GM19397 (cell line): ENCODE measurements around the gene SLC43A1.
A peak's percentile ranks its signal among the peaks of the same experiment; 100 is the strongest.

ENCODE experiments used
- ATAC-seq: cut with Tn5 transposase; IDR thresholded peaks from one replicate; pipeline ENCODE4 v1.9.1; 2021; ENCODE audit warnings: mild to moderate bottlenecking, moderate library complexity; ENCODE audit not compliant: unreplicated experiment

The SLC43A1 gene

DNA sequence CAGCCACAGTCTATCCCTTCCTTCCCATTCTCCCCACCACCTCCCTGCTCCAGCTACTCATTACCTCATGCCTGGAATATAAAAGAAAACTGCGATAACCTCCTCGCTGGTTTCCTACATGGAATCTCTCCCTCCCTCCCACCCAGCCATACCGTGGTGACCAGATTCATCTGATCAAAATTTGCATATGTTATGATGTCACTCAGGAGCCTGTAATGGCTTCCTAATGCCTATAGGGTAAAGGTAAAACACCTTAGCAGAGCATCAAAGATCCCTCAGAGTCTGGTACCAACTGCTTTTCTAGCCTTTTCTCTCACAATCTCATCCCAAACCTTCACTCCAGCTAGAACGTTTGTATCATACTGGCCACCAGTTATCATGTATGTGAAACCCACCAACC is 35.6 kb downstream of the SLC43A1 start:
- ATAC-seq: no peak

DNA sequence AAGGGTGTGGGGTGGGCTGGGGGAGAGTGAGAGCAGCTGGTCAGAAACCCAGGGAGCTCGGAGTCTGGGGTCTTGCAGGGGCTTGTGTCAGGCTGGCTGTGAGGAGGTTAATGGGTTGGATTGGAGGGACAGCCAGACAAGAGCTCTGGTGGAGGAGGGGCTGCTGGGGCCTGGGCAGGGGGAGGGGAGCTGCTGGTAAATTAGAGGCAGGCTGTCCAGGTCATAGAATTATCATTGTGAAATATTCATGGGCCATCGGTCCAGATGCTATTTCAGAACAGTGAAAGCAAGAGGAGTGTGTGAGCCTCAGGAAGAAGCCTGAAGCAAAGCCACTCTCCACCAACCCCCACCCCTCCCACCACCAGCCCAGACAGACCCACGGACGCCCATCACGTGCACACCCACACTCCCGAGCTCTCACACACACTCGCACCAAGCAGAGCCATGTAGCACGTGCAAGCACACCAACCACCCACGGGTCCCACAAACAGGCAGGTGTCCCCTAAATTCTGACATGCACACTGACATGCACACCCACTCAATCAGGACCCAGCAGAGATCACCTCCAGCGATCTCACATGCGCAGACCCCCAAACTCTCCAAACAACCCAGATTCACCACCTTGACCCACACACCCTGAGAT is 36.4 kb downstream of the SLC43A1 start:
- ATAC-seq: no peak

DNA sequence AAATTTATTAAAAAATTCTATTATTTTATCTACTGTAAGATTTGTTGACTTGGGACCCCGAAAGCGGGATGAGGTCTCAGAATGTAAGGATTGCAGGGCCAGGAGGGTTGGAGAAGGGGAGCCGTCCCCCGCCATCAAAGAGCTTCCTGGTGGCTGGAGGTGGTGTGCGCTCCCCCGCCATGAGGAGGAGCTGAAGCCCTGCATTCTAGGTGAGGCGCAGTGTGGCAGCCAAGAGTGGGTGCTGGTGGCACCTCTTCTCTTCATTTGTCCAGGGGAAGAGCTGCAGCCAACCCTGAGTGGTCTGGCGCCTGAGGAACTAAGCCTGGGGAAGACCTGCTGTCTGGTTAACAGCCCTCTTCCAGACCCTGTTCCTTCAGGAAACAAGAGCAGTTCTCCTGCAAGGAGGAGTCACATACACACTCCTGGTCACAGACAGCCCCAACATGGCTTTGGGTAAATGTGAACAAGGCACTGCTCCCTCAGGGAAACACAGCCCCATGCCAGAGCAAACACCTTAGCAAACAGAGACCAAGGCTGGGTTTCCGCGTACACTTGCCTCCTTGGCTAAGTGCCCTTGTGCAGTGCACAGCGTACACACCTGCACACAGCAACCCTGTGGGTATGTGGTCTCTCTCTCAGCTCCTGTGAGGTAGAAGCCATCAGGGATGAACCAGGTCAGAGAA is 37.9 kb downstream of the SLC43A1 start:
- ATAC-seq: no peak

DNA sequence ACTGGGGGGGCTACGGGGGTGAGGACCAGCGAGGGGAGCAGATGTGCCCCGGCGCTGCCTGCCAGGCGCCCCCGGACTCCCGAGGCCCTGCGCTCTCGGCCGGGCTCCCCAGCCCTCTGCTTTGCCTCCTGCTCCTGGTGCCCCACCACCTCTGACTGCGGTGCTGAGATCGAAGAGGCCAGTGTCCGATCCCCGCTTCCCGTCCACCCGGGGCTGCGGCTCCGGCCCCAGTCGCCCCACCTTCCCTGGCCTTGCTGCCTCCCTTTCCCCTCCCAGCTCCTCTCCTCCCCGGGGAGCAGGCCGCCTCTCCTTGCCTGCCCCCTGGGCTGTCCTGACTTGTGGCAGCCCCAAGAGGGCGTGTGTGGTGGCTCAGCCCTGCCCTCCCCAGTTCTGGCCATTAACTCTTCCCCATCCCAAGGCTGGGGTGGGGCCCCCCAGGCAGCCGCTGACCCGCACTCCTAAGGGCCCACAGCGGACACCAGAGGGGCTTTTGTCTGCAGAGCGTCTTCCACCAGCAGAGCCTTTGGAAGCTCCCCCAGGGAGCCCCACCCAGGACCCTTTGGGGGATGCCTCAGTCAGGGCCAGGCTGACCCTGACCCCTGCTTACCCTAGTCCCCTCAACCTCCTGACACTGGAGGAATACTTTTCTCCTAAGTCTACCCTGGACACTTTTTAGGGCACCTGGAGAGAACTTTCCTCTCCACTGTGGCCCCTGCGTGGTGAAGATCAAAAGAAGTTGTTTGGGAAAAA is 38.6 kb downstream of the SLC43A1 start:
- ATAC-seq: peak; percentile 52

DNA sequence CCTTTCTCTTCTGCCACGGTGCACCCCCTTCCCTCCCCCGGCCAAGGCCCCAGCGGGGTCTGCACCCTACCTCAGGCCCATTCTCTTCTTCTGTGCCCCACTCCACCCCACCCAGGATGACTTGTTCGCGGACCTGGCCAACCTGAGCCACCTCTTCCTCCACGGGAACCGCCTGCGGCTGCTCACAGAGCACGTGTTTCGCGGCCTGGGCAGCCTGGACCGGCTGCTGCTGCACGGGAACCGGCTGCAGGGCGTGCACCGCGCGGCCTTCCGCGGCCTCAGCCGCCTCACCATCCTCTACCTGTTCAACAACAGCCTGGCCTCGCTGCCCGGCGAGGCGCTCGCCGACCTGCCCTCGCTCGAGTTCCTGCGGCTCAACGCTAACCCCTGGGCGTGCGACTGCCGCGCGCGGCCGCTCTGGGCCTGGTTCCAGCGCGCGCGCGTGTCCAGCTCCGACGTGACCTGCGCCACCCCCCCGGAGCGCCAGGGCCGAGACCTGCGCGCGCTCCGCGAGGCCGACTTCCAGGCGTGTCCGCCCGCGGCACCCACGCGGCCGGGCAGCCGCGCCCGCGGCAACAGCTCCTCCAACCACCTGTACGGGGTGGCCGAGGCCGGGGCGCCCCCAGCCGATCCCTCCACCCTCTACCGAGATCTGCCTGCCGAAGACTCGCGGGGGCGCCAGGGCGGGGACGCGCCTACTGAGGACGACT is 39.3 kb downstream of the SLC43A1 start:
- peak; percentile 41 for ATAC-seq

DNA sequence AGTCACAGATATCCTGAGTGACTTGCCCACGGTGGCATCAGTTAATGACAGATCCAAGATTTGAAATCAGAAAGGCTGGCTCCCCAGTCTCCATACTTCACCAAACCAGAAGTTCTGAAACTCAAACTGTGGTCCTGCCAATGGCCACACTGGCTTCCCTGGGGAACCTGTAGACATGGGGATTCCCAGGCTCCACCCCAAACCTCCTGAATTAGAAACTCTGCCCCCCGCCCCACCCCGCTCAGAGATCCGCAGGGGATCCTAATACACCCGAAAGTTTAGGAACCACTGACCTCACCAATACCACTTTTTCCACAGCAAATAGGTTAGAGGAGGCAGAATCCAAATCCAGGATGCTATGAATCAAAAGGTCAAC is 39.8 kb downstream of the SLC43A1 start:
- no peak for ATAC-seq

DNA sequence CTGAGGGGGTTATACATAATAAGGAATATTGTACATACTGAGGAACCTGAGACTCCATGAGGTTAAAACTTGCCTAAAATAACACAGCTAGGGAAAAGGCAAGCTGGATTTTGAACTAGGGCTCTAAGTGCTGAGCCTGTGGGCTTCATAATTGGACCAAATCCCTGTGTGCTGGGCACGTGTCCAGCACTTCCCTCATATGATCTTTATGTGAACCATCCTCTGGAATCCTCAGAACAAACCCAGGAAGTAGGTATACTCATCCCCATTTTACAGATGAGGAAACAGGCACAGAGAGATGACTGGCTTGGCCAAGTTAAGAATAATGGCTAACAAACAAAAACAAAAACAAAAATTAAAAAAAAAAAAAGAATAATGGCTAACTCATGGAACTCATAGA is 40.3 kb downstream of the SLC43A1 start:
- no peak for ATAC-seq

DNA sequence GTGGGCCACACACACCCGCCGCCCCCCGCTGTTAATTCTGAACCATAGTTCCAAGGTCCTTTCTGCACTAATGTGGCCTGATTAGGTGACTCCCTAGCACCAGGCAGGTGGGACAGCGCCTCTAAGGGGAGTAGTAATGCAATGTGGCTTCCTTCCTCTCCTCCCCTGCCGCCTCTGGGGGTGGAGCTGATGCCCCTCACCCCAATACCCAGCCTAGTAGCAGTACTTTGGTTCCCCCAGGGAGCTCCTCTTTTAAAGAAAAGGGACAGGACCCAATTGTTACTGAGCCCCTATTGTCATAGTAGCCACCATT is 40.7 kb downstream of the SLC43A1 start:
- no peak for ATAC-seq

DNA sequence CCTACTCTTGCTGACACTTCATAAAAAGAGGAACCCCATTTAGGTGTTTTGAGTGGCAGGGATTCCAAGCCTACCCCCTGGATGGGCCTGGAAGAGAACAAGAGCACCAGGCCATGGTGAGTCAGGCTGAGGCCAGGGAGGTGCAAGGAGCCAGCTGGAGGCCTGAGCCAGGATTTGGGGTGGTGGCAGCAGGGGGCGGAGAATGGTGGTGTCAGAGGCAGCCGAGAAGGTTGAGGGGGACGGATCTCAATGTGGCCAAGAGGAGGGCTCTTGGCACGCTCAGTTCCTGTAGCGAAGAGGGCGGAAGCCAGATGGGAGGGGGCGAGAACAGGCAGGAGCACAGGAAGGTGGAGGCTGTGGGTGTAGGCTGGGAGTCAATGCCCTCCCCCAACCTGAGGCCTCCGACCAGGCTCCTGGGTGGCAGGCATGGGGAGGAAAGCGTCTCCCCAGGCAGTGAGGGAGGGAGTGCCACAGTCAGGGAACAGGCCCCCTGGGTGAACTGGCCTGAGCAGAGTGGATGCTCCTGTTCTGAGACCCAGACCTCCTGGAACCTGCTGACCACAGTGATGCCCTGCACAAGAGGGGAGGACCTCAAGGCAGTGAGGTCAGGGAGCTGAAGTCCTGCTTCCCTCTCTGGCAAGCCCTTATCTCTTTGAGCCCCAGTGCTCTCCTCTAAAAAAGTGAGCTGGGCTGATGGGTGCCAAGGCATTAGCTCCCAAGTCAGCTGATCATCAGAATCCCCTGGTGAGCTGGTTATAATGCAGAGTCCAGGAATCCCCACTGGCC is 41.3 kb downstream of the SLC43A1 start:
- no peak for ATAC-seq

DNA sequence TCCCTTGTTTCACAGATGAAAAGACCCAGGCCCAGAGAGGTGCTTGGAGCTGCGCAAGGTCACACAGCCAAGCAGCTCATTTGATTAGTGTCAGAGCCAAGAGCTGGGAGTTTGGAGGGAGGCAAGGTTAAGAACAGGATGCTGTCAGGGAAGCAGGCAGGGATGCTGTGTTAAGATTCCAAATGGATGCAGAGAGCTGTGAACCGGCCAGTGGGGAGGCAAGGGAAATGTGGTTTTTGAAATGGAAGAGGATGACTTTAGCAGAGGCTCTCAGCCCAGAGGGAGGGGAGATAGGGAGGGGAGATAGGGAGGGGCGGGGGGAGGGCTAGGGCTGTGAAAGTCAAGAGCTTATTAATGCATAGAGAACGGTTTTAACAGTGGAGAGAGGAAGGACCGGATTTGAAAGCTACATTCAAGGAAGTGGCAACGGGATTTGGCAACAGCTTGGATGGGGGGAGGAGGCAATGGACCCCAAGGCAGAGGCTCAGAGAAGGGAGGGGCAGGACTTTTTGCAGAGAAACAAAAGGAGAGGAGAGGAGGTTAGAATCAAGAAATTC is 42.1 kb downstream of the SLC43A1 start:
- ATAC-seq: no peak

DNA sequence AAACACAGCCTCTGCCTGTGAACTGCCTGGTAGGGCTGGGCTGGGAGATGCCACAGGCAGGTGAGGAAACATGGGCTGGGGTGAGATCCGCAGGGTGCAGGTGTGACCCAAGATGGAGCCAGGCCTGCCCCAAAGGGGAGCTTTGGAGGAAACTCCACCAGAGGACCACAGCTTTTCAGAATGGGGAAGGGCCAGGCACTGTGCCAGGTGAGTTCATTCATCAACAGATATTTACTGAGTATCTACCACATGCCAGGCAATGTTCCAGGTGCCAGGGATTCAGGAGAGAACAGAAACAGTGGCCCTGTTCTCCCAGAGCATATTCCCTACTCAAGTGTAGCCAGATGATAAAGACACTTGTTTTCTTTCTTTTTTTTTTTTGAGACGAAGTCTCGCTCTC is 44.0 kb downstream of the SLC43A1 start:
- ATAC-seq: no peak

DNA sequence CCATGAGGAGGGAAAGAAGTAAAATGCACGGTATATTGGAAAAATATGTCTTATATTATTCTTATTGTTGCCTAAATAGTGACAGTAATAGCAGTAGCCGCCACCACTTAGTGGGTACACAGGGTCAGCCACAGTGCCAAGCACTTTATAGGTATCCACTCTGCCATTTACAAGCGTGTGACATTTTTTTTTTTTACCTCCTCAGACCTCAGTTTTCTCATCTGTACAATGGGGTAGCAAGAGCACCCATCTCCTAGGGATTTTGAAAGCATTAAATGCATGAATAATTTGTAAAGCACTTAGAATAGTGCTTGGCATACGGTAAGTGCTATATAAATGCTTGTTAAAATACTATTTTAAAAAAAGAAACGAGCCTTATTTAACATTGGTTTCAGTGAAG is 46.2 kb downstream of the SLC43A1 start:
- ATAC-seq: no peak

DNA sequence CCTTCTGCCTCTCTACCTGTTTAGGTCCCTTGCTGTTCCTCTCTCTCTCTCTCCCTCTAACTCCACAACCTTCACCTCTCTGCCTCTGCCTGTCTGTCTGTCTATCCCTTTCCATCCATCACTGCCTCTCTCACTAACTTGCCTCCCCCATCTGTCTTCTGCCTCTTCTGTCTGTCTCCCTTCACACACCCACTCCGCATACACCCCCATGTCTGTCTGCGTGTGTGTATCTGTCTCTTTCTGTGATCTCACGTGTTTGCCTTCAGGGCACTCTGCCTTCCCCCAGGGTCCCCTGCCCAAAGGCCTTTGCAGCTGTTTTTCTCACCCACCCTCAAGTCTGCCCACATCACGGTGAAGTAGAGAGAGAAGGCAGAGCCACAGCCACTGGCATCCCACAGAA is 47.2 kb downstream of the SLC43A1 start:
- no peak for ATAC-seq

DNA sequence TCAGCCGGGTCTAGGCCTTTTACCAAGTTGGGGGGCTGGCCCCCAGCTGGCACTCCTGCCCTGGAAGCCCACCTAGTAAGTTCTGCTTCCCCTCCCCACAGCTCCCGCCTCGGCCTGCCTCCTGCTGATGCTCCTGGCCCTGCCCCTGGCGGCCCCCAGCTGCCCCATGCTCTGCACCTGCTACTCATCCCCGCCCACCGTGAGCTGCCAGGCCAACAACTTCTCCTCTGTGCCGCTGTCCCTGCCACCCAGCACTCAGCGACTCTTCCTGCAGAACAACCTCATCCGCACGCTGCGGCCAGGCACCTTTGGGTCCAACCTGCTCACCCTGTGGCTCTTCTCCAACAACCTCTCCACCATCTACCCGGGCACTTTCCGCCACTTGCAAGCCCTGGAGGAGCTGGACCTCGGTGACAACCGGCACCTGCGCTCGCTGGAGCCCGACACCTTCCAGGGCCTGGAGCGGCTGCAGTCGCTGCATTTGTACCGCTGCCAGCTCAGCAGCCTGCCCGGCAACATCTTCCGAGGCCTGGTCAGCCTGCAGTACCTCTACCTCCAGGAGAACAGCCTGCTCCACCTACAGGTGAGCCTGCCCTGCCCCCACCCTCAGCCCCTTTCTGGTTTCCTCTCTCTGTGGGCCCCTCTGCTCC is 47.9 kb downstream of the SLC43A1 start:
- ATAC-seq: no peak

DNA sequence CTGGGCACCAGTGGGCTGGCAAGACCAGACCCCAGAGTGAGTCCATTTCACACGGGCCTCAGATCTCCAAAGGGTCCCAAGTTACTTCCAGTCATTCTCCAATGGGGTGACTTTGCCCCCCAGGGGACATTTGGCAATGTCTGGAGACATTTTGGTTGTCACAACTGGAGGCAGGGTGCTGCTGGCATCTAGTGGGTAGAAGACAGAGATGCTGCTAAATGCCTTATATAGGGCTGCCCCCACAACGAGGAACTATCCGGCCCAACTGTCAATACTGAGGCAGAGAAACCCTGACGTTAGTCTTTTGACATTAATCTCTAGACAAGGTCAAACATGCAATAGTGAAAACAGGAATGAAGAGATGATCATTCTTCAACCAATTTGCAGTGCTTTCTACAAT is 48.8 kb downstream of the SLC43A1 start:
- ATAC-seq: no peak

DNA sequence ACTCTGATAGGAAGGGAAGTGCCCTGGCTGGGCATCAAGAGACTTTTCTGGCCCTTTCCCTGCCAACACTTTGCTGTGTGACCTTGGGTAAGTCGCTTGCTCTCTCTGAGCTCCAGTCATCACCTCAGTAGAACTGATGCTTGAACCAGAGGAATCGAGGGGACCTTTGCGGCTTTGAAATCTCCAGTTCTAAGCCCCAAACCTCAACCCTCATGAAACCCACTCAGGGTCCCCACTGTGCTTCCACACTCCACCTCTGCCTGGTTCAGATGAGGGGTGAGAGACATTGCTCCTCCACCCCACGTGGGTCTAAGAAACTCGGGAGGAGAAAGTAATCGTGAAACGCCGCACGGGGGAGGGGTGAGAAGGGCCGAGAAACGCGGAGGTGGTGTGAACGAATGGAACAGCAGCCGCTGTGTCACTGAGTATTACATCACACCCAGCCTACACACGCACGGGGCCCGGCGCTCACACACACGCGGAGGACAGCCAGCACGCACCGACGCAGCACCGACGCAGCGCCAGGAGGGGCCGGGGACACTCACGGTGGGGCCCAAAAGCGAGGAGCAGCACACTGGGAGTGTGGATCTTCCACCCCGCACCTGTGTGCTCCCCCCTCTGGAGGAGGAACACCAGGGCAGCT is 50.8 kb downstream of the SLC43A1 start:
- no peak for ATAC-seq

DNA sequence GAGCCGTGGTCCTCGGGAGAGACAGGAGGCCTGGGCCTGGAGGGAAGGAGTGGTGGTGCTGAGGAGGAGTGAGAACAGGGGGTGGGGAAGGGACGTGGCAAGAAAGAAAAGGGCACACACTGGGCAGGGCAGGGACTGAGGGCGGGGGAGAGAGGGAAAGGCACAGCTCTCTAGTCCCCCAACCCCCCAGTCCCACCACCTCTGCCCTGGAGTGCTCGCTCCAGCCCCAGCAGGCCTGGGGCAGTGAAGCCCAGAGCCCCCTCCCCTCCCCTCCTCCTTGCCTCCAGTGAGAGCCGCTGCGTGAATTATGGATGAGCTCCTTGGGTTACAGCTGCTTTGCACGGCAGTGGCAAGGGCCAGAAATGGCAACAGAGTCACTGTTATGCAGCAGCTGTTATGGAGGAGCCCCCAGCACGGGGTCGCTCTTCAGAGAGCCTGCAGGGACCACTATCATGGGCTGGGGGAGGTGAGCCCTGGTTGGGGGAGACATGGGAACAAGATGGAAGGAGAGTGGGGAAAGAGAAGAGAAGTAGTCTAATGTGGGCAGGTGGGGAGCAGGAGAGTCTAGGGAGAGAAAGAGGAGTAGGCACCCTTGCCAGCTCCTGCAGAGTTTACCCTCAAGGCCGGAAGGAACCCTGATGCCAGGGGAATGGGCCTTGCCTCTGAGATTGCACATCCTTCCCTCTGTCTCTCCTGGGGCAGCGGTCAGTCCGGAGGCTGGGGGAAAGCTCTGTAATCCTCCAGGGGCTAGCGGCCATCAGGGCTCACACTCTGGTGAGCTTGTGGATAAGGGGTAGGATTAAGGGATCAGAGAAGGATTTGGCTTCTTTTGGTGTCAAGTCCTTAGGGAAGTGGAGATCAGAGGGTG is 51.6 kb downstream of the SLC43A1 start:
- no peak for ATAC-seq

DNA sequence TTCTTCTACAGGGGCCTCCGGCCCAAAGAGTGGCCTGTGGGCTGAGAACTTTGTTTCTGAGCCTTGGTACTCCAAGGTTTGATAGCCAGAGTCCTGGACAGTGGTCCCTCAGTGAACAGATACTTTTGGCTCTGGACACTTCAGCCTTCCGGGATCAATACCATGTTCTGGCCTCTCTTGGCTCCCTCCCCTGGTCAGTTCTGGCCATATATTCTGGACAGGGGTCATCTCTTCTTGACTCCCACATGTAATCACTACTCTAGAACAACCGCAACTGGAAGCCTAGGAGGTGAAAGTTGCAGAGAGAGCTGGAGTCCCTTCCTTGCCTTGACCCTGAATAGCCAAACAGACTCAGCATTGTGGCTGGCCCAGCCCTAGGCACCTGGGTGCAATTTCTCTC is 52.9 kb downstream of the SLC43A1 start:
- ATAC-seq: no peak
